ENCODE results near the gene TPRX1.

GRCh38 chr19:47821460-47822020 lies 17.2 kb upstream of the TPRX1 start, which contains the start of gene CRX:
- TF ChIP-seq, protein P1, sequence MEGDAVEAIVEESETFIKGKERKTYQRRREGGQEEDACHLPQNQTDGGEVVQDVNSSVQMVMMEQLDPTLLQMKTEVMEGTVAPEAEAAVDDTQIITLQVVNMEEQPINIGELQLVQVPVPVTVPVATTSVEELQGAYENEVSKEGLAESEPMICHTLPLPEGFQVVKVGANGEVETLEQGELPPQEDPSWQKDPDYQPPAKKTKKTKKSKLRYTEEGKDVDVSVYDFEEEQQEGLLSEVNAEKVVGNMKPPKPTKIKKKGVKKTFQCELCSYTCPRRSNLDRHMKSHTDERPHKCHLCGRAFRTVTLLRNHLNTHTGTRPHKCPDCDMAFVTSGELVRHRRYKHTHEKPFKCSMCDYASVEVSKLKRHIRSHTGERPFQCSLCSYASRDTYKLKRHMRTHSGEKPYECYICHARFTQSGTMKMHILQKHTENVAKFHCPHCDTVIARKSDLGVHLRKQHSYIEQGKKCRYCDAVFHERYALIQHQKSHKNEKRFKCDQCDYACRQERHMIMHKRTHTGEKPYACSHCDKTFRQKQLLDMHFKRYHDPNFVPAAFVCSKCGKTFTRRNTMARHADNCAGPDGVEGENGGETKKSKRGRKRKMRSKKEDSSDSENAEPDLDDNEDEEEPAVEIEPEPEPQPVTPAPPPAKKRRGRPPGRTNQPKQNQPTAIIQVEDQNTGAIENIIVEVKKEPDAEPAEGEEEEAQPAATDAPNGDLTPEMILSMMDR (IDR thresholded peaks at IDR 0.05), result no peak
- TF ChIP-seq POLR2A (IDR thresholded peaks at IDR 0.05), result no peak

Measured in testis (tissue), 2 donors.